ENCODE measurements around the gene SLC12A9.
A peak's percentile ranks its signal among the peaks of the same experiment; 100 is the strongest.

The SLC12A9 gene

GRCh38 chr7:100839361-100839760 is 13.2 kb upstream of the SLC12A9 start:
- Histone ChIP-seq H3K4me3 (ENCODE audit: low read depth, low read length) (no peak overlapping the region), H3K36me3 (ENCODE audit: control insufficient read depth in 2 of 2, insufficient read depth in 1 of 2, low read length in 2 of 2) (no peaks in the 10 kb centered on the region), H3K4me1 (ENCODE audit: control insufficient read depth, insufficient read depth, low read length) (peaks cover 9% of the 10 kb centered on the region), H3K27ac (ENCODE audit: extremely low read depth, low read depth, low read length) (no peak overlapping the region), H3K9me3 (ENCODE audit: control insufficient read depth, insufficient read depth, low read depth, low read length) (no peaks in the 10 kb centered on the region)
- TF ChIP-seq ZNF585B (tag by site-specific recombination; IDR thresholded peaks at IDR 0.05) (no peak), ZIC2 (tag by site-specific recombination; IDR thresholded peaks at IDR 0.05) (0 out of 2 replicates have a peak, but pooled peaks have one; percentile 23)
- POLR2A ChIA-PET: no interaction called here
- CTCF ChIA-PET: no interaction called here

GRCh38 chr7:100840470-100841100 is 11.9 kb upstream of the SLC12A9 start:
- H3K36me3 ChIP-seq (ENCODE audit: control insufficient read depth in 2 of 2, insufficient read depth in 1 of 2, low read length in 2 of 2): no peaks in the 10 kb centered on the region
- no peaks in the 10 kb centered on the region for H3K9me3 ChIP-seq (ENCODE audit: control insufficient read depth, insufficient read depth, low read depth, low read length)
- TF ChIP-seq TSHZ1 (tag by site-specific recombination; IDR thresholded peaks at IDR 0.05; ENCODE audit: borderline replicate concordance): no peak
- TF ChIP-seq ZNF140 (tag by site-specific recombination; IDR thresholded peaks at IDR 0.05): no peak
- TF ChIP-seq ZNF366 (tag by site-specific recombination; conservative IDR thresholded peaks at IDR 0.05): peak; percentile 58; the same call in 1 of the 2 replicates
- TF ChIP-seq ZNF629 (tag by site-specific recombination; IDR thresholded peaks at IDR 0.05): no peak
- no peak for TF ChIP-seq ZSCAN5A (tag by site-specific recombination; IDR thresholded peaks at IDR 0.05)
- no peak for TF ChIP-seq ZNF510 (tag by site-specific recombination; IDR thresholded peaks at IDR 0.05; ENCODE audit: insufficient replicate concordance)
- TF ChIP-seq, protein P1, sequence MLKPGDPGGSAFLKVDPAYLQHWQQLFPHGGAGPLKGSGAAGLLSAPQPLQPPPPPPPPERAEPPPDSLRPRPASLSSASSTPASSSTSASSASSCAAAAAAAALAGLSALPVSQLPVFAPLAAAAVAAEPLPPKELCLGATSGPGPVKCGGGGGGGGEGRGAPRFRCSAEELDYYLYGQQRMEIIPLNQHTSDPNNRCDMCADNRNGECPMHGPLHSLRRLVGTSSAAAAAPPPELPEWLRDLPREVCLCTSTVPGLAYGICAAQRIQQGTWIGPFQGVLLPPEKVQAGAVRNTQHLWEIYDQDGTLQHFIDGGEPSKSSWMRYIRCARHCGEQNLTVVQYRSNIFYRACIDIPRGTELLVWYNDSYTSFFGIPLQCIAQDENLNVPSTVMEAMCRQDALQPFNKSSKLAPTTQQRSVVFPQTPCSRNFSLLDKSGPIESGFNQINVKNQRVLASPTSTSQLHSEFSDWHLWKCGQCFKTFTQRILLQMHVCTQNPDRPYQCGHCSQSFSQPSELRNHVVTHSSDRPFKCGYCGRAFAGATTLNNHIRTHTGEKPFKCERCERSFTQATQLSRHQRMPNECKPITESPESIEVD (tag by site-specific recombination; IDR thresholded peaks at IDR 0.05): no peak
- TF ChIP-seq PRDM1 (tag by site-specific recombination; IDR thresholded peaks at IDR 0.05): peak; percentile 89
- no peak for TF ChIP-seq ZNF23 (tag by site-specific recombination; IDR thresholded peaks at IDR 0.05; ENCODE audit: borderline replicate concordance)
- no peak for TF ChIP-seq ZNF529 (tag by site-specific recombination; IDR thresholded peaks at IDR 0.05; ENCODE audit: insufficient replicate concordance)
- TF ChIP-seq PRDM10 (tag by site-specific recombination; IDR thresholded peaks at IDR 0.05): no peak
- no peak for TF ChIP-seq EGR2 (tag by site-specific recombination; IDR thresholded peaks at IDR 0.05; ENCODE audit: low read depth)
- no peak for TF ChIP-seq ZNF214 (tag by site-specific recombination; IDR thresholded peaks at IDR 0.05; ENCODE audit: borderline replicate concordance)
- H3K4me3 ChIP-seq (ENCODE audit: low read depth, low read length): no peak overlapping the region
- H3K4me1 ChIP-seq (ENCODE audit: control insufficient read depth, insufficient read depth, low read length): peaks cover 9% of the 10 kb centered on the region
- H3K27ac ChIP-seq (ENCODE audit: extremely low read depth, low read depth, low read length): no peak overlapping the region
- CTCF ChIA-PET: no interaction called here
- POLR2A ChIA-PET: no interaction called here
